A549 (cell line): Measurements from ENCODE around the gene CYP21A2. TPM values are rescaled to one million over a fixed set of nuclear protein-coding genes. Genes with fewer than 3 reads are reported as not detected.

Experiments
- ATAC-seq, 2 experiments: fragments of 200-7000 bp in 1 of 2; fragments of >200 bp in 1 of 2; cut with Nextera tagmentation in 1 of 2; cut with Tn5 transposase in 1 of 2; 3 replicates each; pipeline versions ENCODE4 v1.8.0 to v1.9.1; 2018 to 2020; ENCODE audit warnings: mild to moderate bottlenecking in 1 of 2, moderate library complexity in 1 of 2
- CTCF ChIA-PET: fragments of 300-600 bp; sonication (Branson Sonifier 250); formaldehyde crosslinking; extraction: SDS; loops from one replicate; lab custom pipeline; 2021; ENCODE audit warnings: antibody characterized with exemption, inconsistent platforms; lab: Yijun Ruan, JAX
- POLR2A ChIA-PET: fragments of 350-600 bp; formaldehyde crosslinking; extraction: SDS; loops from one replicate; lab custom pipeline; 2021; ENCODE audit warnings: antibody characterized with exemption, inconsistent platforms; lab: Yijun Ruan, JAX
- DNase-seq, 2 experiments: peaks; one replicate each; pipeline versions ENCODE4 v3.0.0 to v3.0.0-alpha.2; 2011 to 2016; ENCODE audit warnings: low read depth in 1 of 2, low spot score in 1 of 2
- FAIRE-seq: peaks from 2 replicates; lab custom pipeline; 2011; peaks lifted over from hg19 to GRCh38; lab: Jason Lieb, UNC
- H3K27ac ChIP-seq, 2 experiments: fragments of >200 bp; sonication (Bioruptor Twin); formaldehyde crosslinking; 3 replicates each; pipeline ENCODE4 v1.5.1; 2016 to 2017
- H3K4me1 ChIP-seq: fragments of >200 bp; sonication (Bioruptor Twin); formaldehyde crosslinking; 3 replicates; pipeline ENCODE4 v1.6.1; 2016
- H3K4me2 ChIP-seq: fragments of >200 bp; sonication (Bioruptor Twin); formaldehyde crosslinking; 3 replicates; pipeline ENCODE4 v1.6.1; 2016
- H3K4me3 ChIP-seq: fragments of >200 bp; sonication (Bioruptor Twin); formaldehyde crosslinking; 3 replicates; pipeline ENCODE4 v1.5.1; 2016
- H3K9me3 ChIP-seq: fragments of >200 bp; sonication (Bioruptor Twin); formaldehyde crosslinking; 3 replicates; pipeline ENCODE4 v1.6.1; 2016
- CBX2 ChIP-seq: fragments of 200-600 bp; sonication (generic); IDR thresholded peaks from 2 replicates; pipeline ENCODE4 v1.6.1; 2016; ENCODE audit warnings: low read depth, mild to moderate bottlenecking, borderline replicate concordance
- CBX8 ChIP-seq: fragments of 200-600 bp; sonication (generic); IDR thresholded peaks from 2 replicates; pipeline ENCODE4 v1.6.1; 2016
- CHD2 ChIP-seq: fragments of 150-350 bp; IDR thresholded peaks from 2 replicates; pipeline ENCODE4 v1.6.1; 2014; ENCODE audit warnings: low read length; ENCODE audit not compliant: partially characterized antibody
- CTCF ChIP-seq: fragments of >200 bp; sonication (Bioruptor Twin); formaldehyde crosslinking; IDR thresholded peaks from 3 replicates; pipeline ENCODE4 v1.5.1; 2016
- E2F6 ChIP-seq: IDR thresholded peaks from 2 replicates; pipeline ENCODE4 v1.6.1; 2012; ENCODE audit warnings: low read depth, borderline replicate concordance
- EHMT2 ChIP-seq: fragments of 200-600 bp; sonication (generic); IDR thresholded peaks from 2 replicates; pipeline ENCODE4 v1.6.1; 2016; ENCODE audit warnings: antibody characterized with exemption, low read depth, mild to moderate bottlenecking, moderate library complexity
- EP300 ChIP-seq, 2 experiments: fragments of >200 bp; sonication (Bioruptor Twin); formaldehyde crosslinking; IDR thresholded peaks; 2 replicates in 1 of 2; 3 replicates in 1 of 2; pipeline ENCODE4 v1.6.1; 2016 to 2017
- ESRRA ChIP-seq: fragments of 150-350 bp; IDR thresholded peaks from 2 replicates; pipeline ENCODE4 v1.6.1; 2014; ENCODE audit warnings: mild to moderate bottlenecking, low read length, borderline replicate concordance
- FOXS1 ChIP-seq: fragments of 250-450 bp; sonication (Bioruptor Pico); IDR thresholded peaks from 2 replicates; pipeline ENCODE4 v1.5.0; 2020; ENCODE audit warnings: mild to moderate bottlenecking, moderate library complexity
- GATA3 ChIP-seq: IDR thresholded peaks from 2 replicates; pipeline ENCODE4 v1.6.1; 2012; ENCODE audit warnings: borderline replicate concordance
- HDAC2 ChIP-seq: fragments of 200-600 bp; sonication (generic); IDR thresholded peaks from 2 replicates; pipeline ENCODE4 v1.6.1; 2016
- HEYL ChIP-seq: fragments of 250-450 bp; sonication (Bioruptor Pico); IDR thresholded peaks from 2 replicates; pipeline ENCODE4 v1.8.0; 2021; ENCODE audit warnings: mild to moderate bottlenecking, moderate library complexity
- HOXA7 ChIP-seq: fragments of 250-450 bp; sonication (Bioruptor Pico); IDR thresholded peaks from 2 replicates; pipeline ENCODE4 v1.5.0; 2020; ENCODE audit warnings: mild to moderate bottlenecking, moderate library complexity
- HOXB13 ChIP-seq: fragments of 250-450 bp; sonication (Bioruptor Pico); IDR thresholded peaks from 2 replicates; pipeline ENCODE4 v1.5.0; 2020; ENCODE audit warnings: low read depth, mild to moderate bottlenecking, moderate library complexity
- HOXB5 ChIP-seq: fragments of 250-450 bp; sonication (Bioruptor Pico); IDR thresholded peaks from 2 replicates; pipeline ENCODE4 v1.5.0; 2020; ENCODE audit warnings: mild to moderate bottlenecking, moderate library complexity
- KDM5A ChIP-seq: fragments of 200-600 bp; sonication (generic); IDR thresholded peaks from 2 replicates; pipeline ENCODE4 v1.6.1; 2016; ENCODE audit warnings: antibody characterized with exemption, mild to moderate bottlenecking
- MYC ChIP-seq: IDR thresholded peaks from 2 replicates; pipeline ENCODE4 v1.6.1; 2012; ENCODE audit warnings: mild to moderate bottlenecking, inconsistent platforms, low read length, improper control_type of control experiment, borderline replicate concordance
- NFE2L2 ChIP-seq: fragments of 150-350 bp; conservative IDR thresholded peaks from 2 replicates; pipeline ENCODE4 v1.6.1; 2014; ENCODE audit warnings: low read length
- PBX3 ChIP-seq: IDR thresholded peaks from 2 replicates; pipeline ENCODE4 v1.6.1; 2012
- PHF8 ChIP-seq: fragments of 200-600 bp; sonication (generic); IDR thresholded peaks from 2 replicates; pipeline ENCODE4 v1.6.1; 2016; ENCODE audit warnings: low read depth, mild to moderate bottlenecking, antibody characterized with exemption, moderate library complexity, borderline replicate concordance
- POLR2A ChIP-seq: IDR thresholded peaks from 2 replicates; pipeline ENCODE4 v1.6.1; 2012; ENCODE audit warnings: mild to moderate bottlenecking, low read length
- SMC3 ChIP-seq: fragments of >200 bp; sonication (Bioruptor Twin); formaldehyde crosslinking; IDR thresholded peaks from 3 replicates; pipeline ENCODE4 v1.6.1; 2018; ENCODE audit warnings: inconsistent platforms
- TP53 ChIP-seq: fragments of 250-450 bp; sonication (Bioruptor Pico); IDR thresholded peaks from 2 replicates; pipeline ENCODE4 v1.5.0; 2021; ENCODE audit warnings: mild to moderate bottlenecking, moderate library complexity
- ZFP36 ChIP-seq: fragments of 450-650 bp; IDR thresholded peaks from 2 replicates; pipeline ENCODE4 v1.6.1; 2014; ENCODE audit warnings: borderline replicate concordance; ENCODE audit not compliant: partially characterized antibody
- WGBS: methylation state at CpG from one replicate; pipeline ENCODE4 v1.1.6; 2017; ENCODE audit errors: missing lambda C conversion rate; 5-methylcytosine and 5-hydroxymethylcytosine counted together
- polyA plus RNA-seq, 4 experiments: library from polyadenylated mRNA; depleted of rRNA in 3 of 4; stranded (reverse); fragments of >200 nt; fragmentation: RNase III in 1 of 4; extraction: RNeasy Plus Mini Kit Qiagen cat#74134 plus additional on column Dnase treatment in 1 of 4; gene quantifications; 2 replicates in 3 of 4; 3 replicates in 1 of 4; pipeline ENCODE4 v1.2.3, GENCODE V29; 2011 to 2017
- TF ChIP-seq, protein P1 (sequence below): fragments of >200 bp; sonication (Bioruptor Twin); formaldehyde crosslinking; IDR thresholded peaks from 3 replicates; pipeline ENCODE4 v1.6.1; 2016
- TF ChIP-seq, protein P2 (sequence below): fragments of 250-450 bp; sonication (Bioruptor Pico); IDR thresholded peaks from 2 replicates; pipeline ENCODE4 v1.5.0; 2021; ENCODE audit warnings: mild to moderate bottlenecking, moderate library complexity, borderline replicate concordance
- TF ChIP-seq, protein P3 (sequence below): IDR thresholded peaks from 2 replicates; pipeline ENCODE4 v1.6.1; 2012

Gene CYP21A2
- polyA plus RNA-seq, 2 of the 4 experiments (the other 2 are of a cell fraction) = not detected

- no peak overlapping the region for H3K4me2 ChIP-seq
- TF ChIP-seq HOXA7 (CRISPR knock-in tag) (no peak), GATA3 (no peak), HDAC2 (no peak), TP53 (CRISPR knock-in tag) (no peak), HOXB13 (CRISPR knock-in tag) (no peak), FOXS1 (no peak), HEYL (CRISPR knock-in tag) (no peak), EP300 (IDR thresholded peaks at IDR 0.05) (no peak), HOXB5 (CRISPR knock-in tag) (no peak), PHF8 (no peak), CBX2 (no peak), E2F6 (no peak), MYC (no peak)
- TF ChIP-seq, protein P1, sequence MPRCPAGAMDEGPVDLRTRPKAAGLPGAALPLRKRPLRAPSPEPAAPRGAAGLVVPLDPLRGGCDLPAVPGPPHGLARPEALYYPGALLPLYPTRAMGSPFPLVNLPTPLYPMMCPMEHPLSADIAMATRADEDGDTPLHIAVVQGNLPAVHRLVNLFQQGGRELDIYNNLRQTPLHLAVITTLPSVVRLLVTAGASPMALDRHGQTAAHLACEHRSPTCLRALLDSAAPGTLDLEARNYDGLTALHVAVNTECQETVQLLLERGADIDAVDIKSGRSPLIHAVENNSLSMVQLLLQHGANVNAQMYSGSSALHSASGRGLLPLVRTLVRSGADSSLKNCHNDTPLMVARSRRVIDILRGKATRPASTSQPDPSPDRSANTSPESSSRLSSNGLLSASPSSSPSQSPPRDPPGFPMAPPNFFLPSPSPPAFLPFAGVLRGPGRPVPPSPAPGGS = no peak
- TF ChIP-seq, protein P2, sequence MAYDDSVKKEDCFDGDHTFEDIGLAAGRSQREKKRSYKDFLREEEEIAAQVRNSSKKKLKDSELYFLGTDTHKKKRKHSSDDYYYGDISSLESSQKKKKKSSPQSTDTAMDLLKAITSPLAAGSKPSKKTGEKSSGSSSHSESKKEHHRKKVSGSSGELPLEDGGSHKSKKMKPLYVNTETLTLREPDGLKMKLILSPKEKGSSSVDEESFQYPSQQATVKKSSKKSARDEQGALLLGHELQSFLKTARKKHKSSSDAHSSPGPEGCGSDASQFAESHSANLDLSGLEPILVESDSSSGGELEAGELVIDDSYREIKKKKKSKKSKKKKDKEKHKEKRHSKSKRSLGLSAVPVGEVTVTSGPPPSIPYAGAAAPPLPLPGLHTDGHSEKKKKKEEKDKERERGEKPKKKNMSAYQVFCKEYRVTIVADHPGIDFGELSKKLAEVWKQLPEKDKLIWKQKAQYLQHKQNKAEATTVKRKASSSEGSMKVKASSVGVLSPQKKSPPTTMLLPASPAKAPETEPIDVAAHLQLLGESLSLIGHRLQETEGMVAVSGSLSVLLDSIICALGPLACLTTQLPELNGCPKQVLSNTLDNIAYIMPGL (CRISPR knock-in tag) = no peak
- TF ChIP-seq, all 56 proteins: peak for 0
- FAIRE-seq (no peak), DNase-seq (no peak), ATAC-seq (no peak)
- WGBS = 70% methylated on average over 15 of the region's 16 CpGs
- POLR2A ChIA-PET = no interaction called here
- Histone ChIP-seq H3K9me3 (no peaks in the 10 kb centered on the region), H3K4me3 (no peak overlapping the region), H3K27ac (no peak overlapping the region), H3K4me1 (no peaks in the 10 kb centered on the region)
- CTCF ChIA-PET = interaction anchor here (0.6 kb wide), 1 partner anchor 271 kb away, joined by 4 read pairs; no protein-coding TSS in a partner anchor
Measured at GRCh38 chr6:32070814-32071543, 32.8 kb downstream of the CYP21A2 start.

- Histone ChIP-seq H3K4me1 (no peaks in the 10 kb centered on the region), H3K4me3 (no peak overlapping the region), H3K4me2 (no peak overlapping the region), H3K27ac (no peak overlapping the region), H3K9me3 (no peaks in the 10 kb centered on the region)
- WGBS = 67% methylated on average over 3 of the region's 3 CpGs
- POLR2A ChIA-PET = no interaction called here
- no peak for DNase-seq
- ATAC-seq = no peak
- no peak for TF ChIP-seq CTCF
- no peak for TF ChIP-seq ESRRA
- TF ChIP-seq, protein P3, sequence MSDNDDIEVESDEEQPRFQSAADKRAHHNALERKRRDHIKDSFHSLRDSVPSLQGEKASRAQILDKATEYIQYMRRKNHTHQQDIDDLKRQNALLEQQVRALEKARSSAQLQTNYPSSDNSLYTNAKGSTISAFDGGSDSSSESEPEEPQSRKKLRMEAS = no peak
- TF ChIP-seq KDM5A = no peak
- no peak for TF ChIP-seq FOXS1
- TF ChIP-seq PHF8 = no peak
- TF ChIP-seq PBX3 = no peak
- no peak for TF ChIP-seq HOXB13 (CRISPR knock-in tag)
- no peak for TF ChIP-seq ZFP36
- no peak for TF ChIP-seq SMC3
- TF ChIP-seq NFE2L2 = no peak
- no peak for TF ChIP-seq CHD2
- TF ChIP-seq TP53 (CRISPR knock-in tag) = no peak
- TF ChIP-seq CBX2 = no peak
- TF ChIP-seq POLR2A = no peak
- TF ChIP-seq, protein P1 = no peak
- no peak for TF ChIP-seq CBX8
- TF ChIP-seq EHMT2 = no peak
- FAIRE-seq = no peak
- CTCF ChIA-PET = interaction anchor here (1.2 to 1.3 kb wide), 2 partner anchors 25 to 31 kb away, joined by 3 read pairs; no protein-coding TSS in a partner anchor
Measured at GRCh38 chr6:32073101-32073500, 34.9 kb downstream of the CYP21A2 start.
